BE2C (cell line): ENCODE measurements around the gene AHCY.

ENCODE experiments used
- DNase-seq: peaks from one replicate; pipeline ENCODE4 v3.0.0-alpha.2; 2020
- H3K27me3 ChIP-seq: fragments of 250-450 bp; sonication (Bioruptor Pico); 2 replicates; pipeline ENCODE4 v1.5.1; 2020; ENCODE audit warnings: mild to moderate bottlenecking
- H3K36me3 ChIP-seq: fragments of 250-450 bp; sonication (Bioruptor Pico); 2 replicates; pipeline ENCODE4 v1.5.1; 2020; ENCODE audit warnings: mild to moderate bottlenecking
- H3K4me1 ChIP-seq: fragments of 250-450 bp; sonication (Bioruptor Pico); 2 replicates; pipeline ENCODE4 v1.5.1; 2020
- H3K4me3 ChIP-seq: 2 replicates; pipeline ENCODE4 v1.5.1; 2011; ENCODE audit warnings: low read depth, low read length
- H3K9me3 ChIP-seq: fragments of 250-450 bp; sonication (Bioruptor Pico); 2 replicates; pipeline ENCODE4 v1.5.1; 2020
- CTCF ChIP-seq: IDR thresholded peaks from 2 replicates; pipeline ENCODE4 v1.5.1; 2012; ENCODE audit warnings: mild to moderate bottlenecking, low read depth, low read length

The AHCY gene

DNA sequence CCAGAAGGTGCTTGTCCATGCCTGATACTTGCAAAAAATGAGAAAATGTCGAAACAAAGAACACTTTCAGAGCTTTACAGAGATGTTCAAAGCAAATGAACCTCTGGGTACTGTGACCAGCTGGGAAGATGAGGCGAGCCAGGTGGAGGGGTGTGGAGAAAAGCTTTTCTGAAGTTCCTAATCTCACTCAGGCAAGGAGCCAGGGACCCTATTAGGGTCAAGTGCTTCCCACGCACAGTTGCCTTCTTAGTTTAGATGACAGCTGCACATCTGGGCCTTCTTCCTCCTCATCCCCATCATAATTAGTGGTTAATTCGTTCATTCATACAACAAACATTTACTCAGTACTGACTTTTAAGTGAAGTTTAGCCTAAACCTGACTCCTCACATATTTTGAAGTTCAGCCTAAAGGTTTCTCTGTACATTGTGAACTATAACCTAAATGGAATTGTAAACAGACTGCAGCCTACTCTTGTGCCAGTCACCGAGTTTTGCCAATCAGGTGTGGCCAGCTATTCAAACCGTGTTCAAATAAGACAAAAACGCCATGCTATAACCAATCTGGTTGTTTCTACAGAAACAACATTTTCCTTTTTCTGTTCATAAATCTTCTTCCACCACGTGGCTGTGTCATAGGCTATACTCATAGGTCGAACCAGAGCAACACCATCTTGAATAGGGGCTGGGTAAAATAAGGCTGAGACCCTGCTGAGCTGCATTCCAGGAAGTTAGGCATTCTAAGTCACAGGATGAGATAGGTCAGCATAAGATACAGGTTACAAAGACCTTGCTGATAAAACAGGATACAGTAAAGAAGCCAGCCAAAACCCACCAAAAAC, 19.3 kb upstream of the AHCY start:
- no peaks in the 10 kb centered on the region for H3K9me3 ChIP-seq
- no peaks in the 10 kb centered on the region for H3K27me3 ChIP-seq
- TF ChIP-seq CTCF: no peak
- H3K36me3 ChIP-seq: no peaks in the 10 kb centered on the region
- no peak overlapping the region for H3K4me3 ChIP-seq
- DNase-seq: no peak
- H3K4me1 ChIP-seq: no peaks in the 10 kb centered on the region

- no peak for TF ChIP-seq CTCF
- no peaks in the 10 kb centered on the region for H3K36me3 ChIP-seq
- H3K27me3 ChIP-seq: no peaks in the 10 kb centered on the region
- no peaks in the 10 kb centered on the region for H3K4me1 ChIP-seq
- no peak for DNase-seq
- H3K9me3 ChIP-seq: no peaks in the 10 kb centered on the region
- H3K4me3 ChIP-seq: no peak overlapping the region
Observed at GRCh38 chr20:34320861-34321260, 17.7 kb upstream of the AHCY start.

- TF ChIP-seq CTCF: no peak
- no peak for DNase-seq
- H3K36me3 ChIP-seq: no peaks in the 10 kb centered on the region
- no peaks in the 10 kb centered on the region for H3K9me3 ChIP-seq
- no peaks in the 10 kb centered on the region for H3K27me3 ChIP-seq
- no peak overlapping the region for H3K4me3 ChIP-seq
- no peaks in the 10 kb centered on the region for H3K4me1 ChIP-seq
Observed at GRCh38 chr20:34318609-34319443, 15.7 kb upstream of the AHCY start.

DNA sequence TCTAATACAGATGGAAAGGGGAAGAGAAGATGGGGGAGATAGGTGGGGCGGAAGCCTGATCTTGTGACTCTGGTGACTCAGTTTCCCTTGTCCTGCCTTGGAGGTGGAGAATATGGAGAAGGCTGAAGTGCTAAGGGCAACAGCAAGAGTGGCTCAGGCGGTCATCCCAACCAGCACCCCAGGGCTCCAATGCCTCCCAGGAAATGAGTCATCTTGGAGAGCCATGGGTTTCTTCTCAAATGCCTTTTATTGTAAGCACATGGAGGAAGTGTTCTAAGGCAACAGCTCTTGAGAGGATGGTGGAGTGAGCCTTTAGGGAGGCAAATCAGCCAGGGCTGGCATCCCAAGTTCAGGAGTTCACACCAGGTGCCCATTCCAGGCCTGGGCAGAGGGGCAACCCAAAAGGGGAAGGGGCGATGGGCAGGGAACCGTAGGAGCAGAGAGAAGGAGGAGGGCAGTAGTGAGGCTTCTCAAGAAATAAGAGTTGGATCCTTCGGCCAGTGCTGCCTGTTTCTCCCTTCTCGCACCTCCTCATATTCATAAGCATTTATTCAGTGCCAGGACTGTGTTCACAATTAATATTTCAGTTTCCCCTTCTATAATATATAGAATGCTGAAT, 13.2 kb upstream of the AHCY start:
- DNase-seq: no peak
- no peak for TF ChIP-seq CTCF
- Histone ChIP-seq H3K36me3 (no peaks in the 10 kb centered on the region), H3K4me1 (no peaks in the 10 kb centered on the region), H3K27me3 (no peaks in the 10 kb centered on the region), H3K4me3 (no peak overlapping the region), H3K9me3 (no peaks in the 10 kb centered on the region)

- Histone ChIP-seq H3K4me1 (no peaks in the 10 kb centered on the region), H3K36me3 (no peaks in the 10 kb centered on the region), H3K9me3 (no peaks in the 10 kb centered on the region), H3K27me3 (no peaks in the 10 kb centered on the region), H3K4me3 (no peak overlapping the region)
- DNase-seq: no peak
- no peak for TF ChIP-seq CTCF
Observed at GRCh38 chr20:34315236-34315635, 12.1 kb upstream of the AHCY start.
